Stimulated activated CD4-positive, alpha-beta T cell treated with anti-CD3 and anti-CD28 coated beads, TNF-alpha, amount 100 ng/mL, for 1 hour (primary cell): ENCODE measurements around the gene PSG6.
"Not testable (repeated sequence)": the region's sequence is repeated elsewhere in the genome, so short reads cannot be mapped to it uniquely, and the experiment has no call there.

Experiments
- DNase-seq, 3 donors: peaks; one replicate each; pipeline ENCODE4 v3.0.0-alpha.2; 2020; ENCODE audit warnings: low read depth in 3 of 3, low spot score in 1 of 3

PSG6 gene

GRCh38 chr19:42911731-42912130 is 6.0 kb downstream of the PSG6 start:
- not testable (repeated sequence) for DNase-seq

GRCh38 chr19:42906162-42906561 is 11.5 kb downstream of the PSG6 start:
- not testable (repeated sequence) for DNase-seq

GRCh38 chr19:42900561-42900960 is 17.1 kb downstream of the PSG6 start:
- DNase-seq = not testable (repeated sequence)

- DNase-seq = not testable (repeated sequence)
Measured at GRCh38 chr19:42899674-42900073, 18.0 kb downstream of the PSG6 start.

- DNase-seq = not testable (repeated sequence)
Measured at GRCh38 chr19:42899110-42899509, 18.6 kb downstream of the PSG6 start.

- not testable (repeated sequence) for DNase-seq
Measured at GRCh38 chr19:42898656-42899055, 19.0 kb downstream of the PSG6 start.

GRCh38 chr19:42897729-42898128 is 20.0 kb downstream of the PSG6 start:
- not testable (repeated sequence) for DNase-seq

- DNase-seq = not testable (repeated sequence)
Measured at GRCh38 chr19:42890446-42890845, 27.2 kb downstream of the PSG6 start.

GRCh38 chr19:42887876-42888445 is 29.7 kb downstream of the PSG6 start:
- not testable (repeated sequence) for DNase-seq

- not testable (repeated sequence) for DNase-seq
Measured at GRCh38 chr19:42882730-42883129, 35.0 kb downstream of the PSG6 start.

- DNase-seq = not testable (repeated sequence)
Measured at GRCh38 chr19:42882010-42882409, 35.7 kb downstream of the PSG6 start.

- DNase-seq = not testable (repeated sequence)
Measured at GRCh38 chr19:42881279-42881678, 36.4 kb downstream of the PSG6 start.

- DNase-seq = not testable (repeated sequence)
Measured at GRCh38 chr19:42880621-42881020, 37.1 kb downstream of the PSG6 start.

- DNase-seq = no peak
Measured at GRCh38 chr19:42879613-42880012, 38.1 kb downstream of the PSG6 start, which contains the start of gene PSG1. Gene PSG1, minus strand, starts transcription at chr19:42879713. Its CDS starts 132 bp downstream, at chr19:42879581.

GRCh38 chr19:42876596-42876995 is 41.1 kb downstream of the PSG6 start:
- DNase-seq = not testable (repeated sequence)

GRCh38 chr19:42875881-42876280 is 41.8 kb downstream of the PSG6 start:
- not testable (repeated sequence) for DNase-seq

- not testable (repeated sequence) for DNase-seq
Measured at GRCh38 chr19:42874901-42875813, 42.5 kb downstream of the PSG6 start.

- DNase-seq = not testable (repeated sequence)
Measured at GRCh38 chr19:42874136-42874535, 43.6 kb downstream of the PSG6 start.

- no peak for DNase-seq
Measured at GRCh38 chr19:42872608-42873007, 45.1 kb downstream of the PSG6 start.

- DNase-seq = no peak
Measured at GRCh38 chr19:42857544-42857867, 60.2 kb downstream of the PSG6 start.

- not testable (repeated sequence) for DNase-seq
Measured at GRCh38 chr19:42856866-42857543, 60.7 kb downstream of the PSG6 start.

GRCh38 chr19:42854745-42855144 is 62.9 kb downstream of the PSG6 start:
- not testable (repeated sequence) for DNase-seq
